Measurements from ENCODE around the gene ENOX1.

The ENOX1 gene

GRCh38 chr13:43731296-43731695 lies 55.5 kb downstream of the ENOX1 start:
- no peak overlapping the region for H3K4me3 ChIP-seq (replicated peaks; ENCODE audit: low read depth, low read length)
- no peak for DNase-seq (ENCODE audit: low read depth)
- no peak for TF ChIP-seq CTCF (IDR thresholded peaks at IDR 0.05; ENCODE audit: low read length, missing control alignments)

- peak; percentile 64 for DNase-seq (ENCODE audit: low read depth)
- H3K4me3 ChIP-seq (replicated peaks; ENCODE audit: low read depth, low read length), result no peak overlapping the region
- TF ChIP-seq CTCF (IDR thresholded peaks at IDR 0.05; ENCODE audit: low read length, missing control alignments), result no peak
These were observed 56.1 kb downstream of the ENOX1 start for GRCh38 chr13:43730642-43731041.

GRCh38 chr13:43728421-43728820 lies 58.4 kb downstream of the ENOX1 start:
- no peak for DNase-seq (ENCODE audit: low read depth)
- TF ChIP-seq CTCF (IDR thresholded peaks at IDR 0.05; ENCODE audit: low read length, missing control alignments), result no peak

GRCh38 chr13:43727856-43728255 lies 58.9 kb downstream of the ENOX1 start:
- no peak for DNase-seq (ENCODE audit: low read depth)
- TF ChIP-seq CTCF (IDR thresholded peaks at IDR 0.05; ENCODE audit: low read length, missing control alignments), result no peak

More at GRCh38 chr13:43728421-43728820, 58.4 kb downstream of the ENOX1 start:
- no peak overlapping the region for H3K4me3 ChIP-seq (replicated peaks; ENCODE audit: low read depth, low read length)

GRCh38 chr13:43725460-43725859 lies 61.3 kb downstream of the ENOX1 start:
- no peak for DNase-seq (ENCODE audit: low read depth)
- no peak overlapping the region for H3K4me3 ChIP-seq (replicated peaks; ENCODE audit: low read depth, low read length)
- TF ChIP-seq CTCF (IDR thresholded peaks at IDR 0.05; ENCODE audit: low read length, missing control alignments), result no peak

More at GRCh38 chr13:43727856-43728255, 58.9 kb downstream of the ENOX1 start:
- H3K4me3 ChIP-seq (replicated peaks; ENCODE audit: low read depth, low read length), result no peak overlapping the region

- H3K4me3 ChIP-seq (replicated peaks; ENCODE audit: low read depth, low read length), result no peak overlapping the region
These were observed 65.9 kb downstream of the ENOX1 start for GRCh38 chr13:43720780-43721397.

More at GRCh38 chr13:43720780-43721397, 65.9 kb downstream of the ENOX1 start:
- peak; percentile 4 for DNase-seq (ENCODE audit: low read depth)
- TF ChIP-seq CTCF (IDR thresholded peaks at IDR 0.05; ENCODE audit: low read length, missing control alignments), result no peak
